HAP-1 (cell line): ENCODE data around the gene KLF15.

Experiments used
- DNase-seq, 2 experiments: peaks; one replicate each; pipeline ENCODE4 v3.0.0-alpha.2; 2016 to 2020; ENCODE audit warnings: low spot score in 2 of 2
- H3K27me3 ChIP-seq: fragments of 250-450 bp; sonication (Bioruptor Pico); 2 replicates; pipeline ENCODE4 v1.5.1; 2020; ENCODE audit warnings: low read depth, mild to moderate bottlenecking, moderate library complexity
- H3K36me3 ChIP-seq: fragments of 250-450 bp; sonication (Bioruptor Pico); replicated peaks from 2 replicates; pipeline ENCODE4 v1.5.1; 2020; ENCODE audit warnings: mild to moderate bottlenecking
- H3K4me1 ChIP-seq: fragments of 250-450 bp; sonication (Bioruptor Pico); 2 replicates; pipeline ENCODE4 v1.5.1; 2020; ENCODE audit warnings: mild to moderate bottlenecking
- H3K4me3 ChIP-seq: fragments of 250-450 bp; sonication (Bioruptor Pico); 2 replicates; pipeline ENCODE4 v1.5.1; 2020; ENCODE audit warnings: mild to moderate bottlenecking, moderate library complexity
- H3K9me3 ChIP-seq: fragments of 250-450 bp; sonication (Bioruptor Pico); 2 replicates; pipeline ENCODE4 v1.5.1; 2020; ENCODE audit warnings: mild to moderate bottlenecking, moderate library complexity
- in situ Hi-C: fragments of 300-500 bp; cut with MboI; formaldehyde crosslinking; loops from 3 replicates; pipeline ENCODE4 v1.14.3; 2020; ENCODE audit warnings: low sequenced_read_pairs, inconsistent platforms, mixed read lengths

Gene KLF15

GRCh38 chr3:126310816-126311215 lies 46.4 kb downstream of the KLF15 start:
- no peaks in the 10 kb centered on the region for H3K36me3 ChIP-seq
- in situ Hi-C loops = no loop called here
- DNase-seq = no peak
- no peak overlapping the region for H3K4me3 ChIP-seq
- H3K27me3 ChIP-seq = no peaks in the 10 kb centered on the region
- H3K4me1 ChIP-seq = peaks cover 8% of the 10 kb centered on the region
- no peaks in the 10 kb centered on the region for H3K9me3 ChIP-seq

GRCh38 chr3:126309861-126310655 lies 47.1 kb downstream of the KLF15 start:
- no peak for DNase-seq
- no peaks in the 10 kb centered on the region for H3K9me3 ChIP-seq
- in situ Hi-C loops = no loop called here
- no peaks in the 10 kb centered on the region for H3K36me3 ChIP-seq
- H3K27me3 ChIP-seq = no peaks in the 10 kb centered on the region
- H3K4me3 ChIP-seq = no peak overlapping the region
- peaks cover under 1% of the 10 kb centered on the region; the same call in 1 of the 2 replicates for H3K4me1 ChIP-seq

- no peaks in the 10 kb centered on the region for H3K4me1 ChIP-seq
- no peaks in the 10 kb centered on the region for H3K27me3 ChIP-seq
- H3K9me3 ChIP-seq = no peaks in the 10 kb centered on the region
- in situ Hi-C loops = no loop called here
- H3K4me3 ChIP-seq = no peak overlapping the region
- H3K36me3 ChIP-seq = no peaks in the 10 kb centered on the region
- DNase-seq = no peak
Observed at GRCh38 chr3:126309165-126309564, 48.0 kb downstream of the KLF15 start.

GRCh38 chr3:126308394-126309125 lies 48.6 kb downstream of the KLF15 start:
- no peak overlapping the region for H3K4me3 ChIP-seq
- no peaks in the 10 kb centered on the region for H3K27me3 ChIP-seq
- H3K4me1 ChIP-seq = no peaks in the 10 kb centered on the region
- no peak for DNase-seq
- no peaks in the 10 kb centered on the region for H3K36me3 ChIP-seq
- in situ Hi-C loops = no loop called here
- no peaks in the 10 kb centered on the region for H3K9me3 ChIP-seq

GRCh38 chr3:126307591-126308393 lies 49.4 kb downstream of the KLF15 start:
- in situ Hi-C loops = no loop called here
- DNase-seq = no peak
- peaks cover 7% of the 10 kb centered on the region for H3K9me3 ChIP-seq

GRCh38 chr3:126306888-126307482 lies 50.2 kb downstream of the KLF15 start:
- no peaks in the 10 kb centered on the region for H3K36me3 ChIP-seq
- no peak overlapping the region for H3K4me3 ChIP-seq
- no peaks in the 10 kb centered on the region for H3K27me3 ChIP-seq
- no peak for DNase-seq
- no peaks in the 10 kb centered on the region for H3K4me1 ChIP-seq
- peaks cover 8% of the 10 kb centered on the region for H3K9me3 ChIP-seq
- in situ Hi-C loops = no loop called here

More at GRCh38 chr3:126307591-126308393, 49.4 kb downstream of the KLF15 start:
- H3K36me3 ChIP-seq = no peaks in the 10 kb centered on the region
- no peak overlapping the region for H3K4me3 ChIP-seq
- H3K4me1 ChIP-seq = no peaks in the 10 kb centered on the region
- no peaks in the 10 kb centered on the region for H3K27me3 ChIP-seq

GRCh38 chr3:126306397-126306796 lies 50.8 kb downstream of the KLF15 start:
- no peaks in the 10 kb centered on the region for H3K4me1 ChIP-seq
- no peak for DNase-seq
- peaks cover 8% of the 10 kb centered on the region for H3K9me3 ChIP-seq
- in situ Hi-C loops = no loop called here
- no peaks in the 10 kb centered on the region for H3K27me3 ChIP-seq
- H3K4me3 ChIP-seq = no peak overlapping the region
- no peaks in the 10 kb centered on the region for H3K36me3 ChIP-seq

GRCh38 chr3:126305427-126305826 lies 51.8 kb downstream of the KLF15 start:
- H3K9me3 ChIP-seq = peaks cover 8% of the 10 kb centered on the region
- in situ Hi-C loops = no loop called here
- no peak for DNase-seq
- H3K4me3 ChIP-seq = no peak overlapping the region
- no peaks in the 10 kb centered on the region for H3K27me3 ChIP-seq
- no peaks in the 10 kb centered on the region for H3K36me3 ChIP-seq
- H3K4me1 ChIP-seq = no peaks in the 10 kb centered on the region

GRCh38 chr3:126304704-126305103 lies 52.5 kb downstream of the KLF15 start:
- Histone ChIP-seq H3K9me3 (peaks cover 8% of the 10 kb centered on the region), H3K4me1 (no peaks in the 10 kb centered on the region), H3K4me3 (no peak overlapping the region), H3K36me3 (no peaks in the 10 kb centered on the region), H3K27me3 (no peaks in the 10 kb centered on the region)
- no peak for DNase-seq
- in situ Hi-C loops = no loop called here

GRCh38 chr3:126304291-126304690 lies 52.9 kb downstream of the KLF15 start:
- in situ Hi-C loops = no loop called here
- Histone ChIP-seq H3K4me1 (no peaks in the 10 kb centered on the region), H3K4me3 (no peak overlapping the region), H3K27me3 (no peaks in the 10 kb centered on the region), H3K9me3 (peaks cover 8% of the 10 kb centered on the region), H3K36me3 (no peaks in the 10 kb centered on the region)
- no peak for DNase-seq

GRCh38 chr3:126303272-126303671 lies 53.9 kb downstream of the KLF15 start:
- H3K4me1 ChIP-seq = no peaks in the 10 kb centered on the region
- H3K4me3 ChIP-seq = no peak overlapping the region
- DNase-seq = no peak
- H3K9me3 ChIP-seq = peaks cover 8% of the 10 kb centered on the region
- H3K27me3 ChIP-seq = no peaks in the 10 kb centered on the region
- H3K36me3 ChIP-seq = no peaks in the 10 kb centered on the region
- in situ Hi-C loops = no loop called here

GRCh38 chr3:126300761-126301481 lies 56.3 kb downstream of the KLF15 start:
- Histone ChIP-seq H3K9me3 (peaks cover 8% of the 10 kb centered on the region), H3K36me3 (no peaks in the 10 kb centered on the region), H3K27me3 (no peaks in the 10 kb centered on the region), H3K4me1 (no peaks in the 10 kb centered on the region), H3K4me3 (no peak overlapping the region)
- in situ Hi-C loops = no loop called here
- DNase-seq = no peak
